ENCODE data around the gene GPN2.
"Not testable (repeated sequence)": the region's sequence is repeated elsewhere in the genome, so short reads cannot be mapped to it uniquely, and the experiment has no call there.

The GPN2 gene

DNA sequence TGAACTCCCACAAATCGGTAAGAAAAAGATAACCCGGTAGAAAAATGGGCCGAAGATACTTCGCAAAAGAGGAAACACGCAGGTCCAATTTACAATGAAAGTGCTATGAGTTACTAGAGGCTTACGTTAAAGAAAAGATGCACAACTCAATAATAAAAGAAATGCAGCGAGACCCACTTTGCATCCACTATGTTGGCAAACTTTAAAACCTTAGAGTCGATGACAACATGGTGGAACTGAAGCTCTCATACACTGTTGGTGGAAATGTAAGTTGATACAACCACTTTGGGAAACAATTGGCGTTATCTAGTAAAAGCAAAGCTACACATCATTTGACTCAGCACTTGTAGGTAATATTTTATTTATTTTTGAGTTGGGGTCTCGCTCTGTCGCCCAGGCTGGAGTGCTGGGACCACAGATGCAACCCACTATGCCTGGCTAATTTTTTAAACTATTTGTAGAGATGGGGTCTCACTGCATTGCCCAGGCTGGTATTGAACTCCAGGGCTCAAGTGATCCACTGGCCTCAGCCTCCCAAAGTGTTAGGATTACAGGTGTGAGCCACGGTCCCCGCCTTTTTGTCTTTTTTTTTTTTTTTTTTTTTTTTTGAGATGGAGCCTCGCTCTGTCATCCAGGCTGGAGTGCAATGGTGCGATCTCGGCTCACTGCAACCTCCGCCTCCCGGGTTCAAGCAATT, 10.9 kb upstream of the GPN2 start:
- DNase-seq (ENCODE audit: low read depth in 2 of 2), result no peak

DNA sequence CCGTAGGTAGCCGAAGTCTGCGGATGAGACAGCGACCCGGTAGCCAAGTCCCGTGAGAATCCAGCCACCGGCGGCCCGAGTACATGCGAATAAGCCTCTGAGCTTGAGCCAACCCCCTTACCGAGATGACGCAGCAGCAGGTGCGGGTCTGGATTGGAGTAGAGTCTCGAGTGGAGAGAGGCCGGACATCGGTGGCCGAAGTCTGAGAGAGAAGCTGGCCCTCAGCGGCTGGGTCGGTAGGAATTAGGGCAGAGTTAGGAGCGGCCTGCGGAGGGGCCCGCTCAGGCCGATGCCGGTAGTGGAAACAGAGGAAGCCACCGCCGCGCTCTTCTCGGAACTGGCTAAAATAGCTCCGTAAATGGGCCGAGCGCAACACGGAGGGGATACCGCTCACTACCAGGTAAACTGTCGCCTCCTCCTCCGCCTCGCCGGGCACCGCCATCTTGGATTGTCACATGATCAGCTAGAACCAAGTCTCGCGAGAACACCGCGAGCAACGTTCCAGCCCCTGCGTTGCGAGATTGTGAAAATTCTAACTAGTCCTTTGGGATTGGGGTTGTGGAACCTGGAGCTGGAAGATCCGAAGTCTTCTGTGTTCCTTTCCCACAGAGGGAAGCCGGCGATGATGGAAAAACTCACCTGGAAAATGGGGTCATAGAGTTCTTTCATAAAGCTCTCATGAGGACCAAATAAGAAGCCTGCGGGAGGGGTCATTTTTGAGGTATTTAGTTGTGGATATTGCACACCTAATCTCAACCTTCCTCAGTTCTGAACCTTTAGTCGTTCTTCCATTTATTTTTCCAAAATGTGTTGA, 10.1 kb upstream of the GPN2 start, which contains the start of gene GPATCH3:
Gene GPATCH3, minus strand, starts transcription at position 467 of the 814 bp plus-strand sequence. Its CDS starts 25 bp downstream, at position 442.
- peak; percentile 78 to 79 for DNase-seq (ENCODE audit: low read depth in 2 of 2)

DNA sequence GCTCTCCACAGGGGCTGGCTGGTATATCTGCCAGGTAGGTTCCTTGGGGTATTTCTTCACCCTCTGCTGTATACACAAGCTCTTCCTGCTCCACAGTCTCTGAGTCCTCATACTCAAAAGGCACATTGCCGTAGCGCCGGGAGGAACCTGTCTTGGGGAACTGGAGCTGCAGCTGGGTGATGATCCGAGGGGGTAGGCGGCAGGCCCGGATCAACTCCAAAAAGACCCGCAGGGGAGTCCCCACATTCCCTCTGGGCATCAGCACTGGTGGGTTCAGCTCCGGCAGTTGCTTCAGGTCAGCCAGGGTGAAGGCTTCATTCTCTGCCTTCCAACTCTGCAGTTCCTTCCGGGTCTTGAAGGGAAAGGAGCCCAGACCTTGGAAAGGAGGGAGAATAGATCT, 7.3 kb upstream of the GPN2 start:
- DNase-seq (ENCODE audit: low read depth in 2 of 2), result no peak

DNA sequence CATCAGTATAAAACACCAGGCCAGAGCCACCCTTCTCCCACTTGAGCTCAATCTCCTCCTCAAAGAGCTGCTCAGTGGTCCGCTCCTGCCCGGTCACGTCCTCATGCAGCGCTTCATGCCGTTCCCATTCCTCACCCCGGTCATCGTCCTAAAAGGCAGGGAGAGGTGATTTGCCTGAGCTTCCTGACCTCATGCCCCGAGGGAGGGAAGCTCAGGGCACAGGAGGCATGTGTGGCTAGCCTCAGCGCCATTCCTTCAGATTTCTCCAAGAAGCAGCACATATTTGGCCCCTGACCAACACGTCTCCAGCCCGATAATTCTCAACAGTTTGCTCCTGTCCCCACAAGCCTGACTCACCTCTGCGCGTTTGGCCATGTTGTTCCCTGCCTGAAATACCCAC, 4.2 kb upstream of the GPN2 start:
- no peak for DNase-seq (ENCODE audit: low read depth in 2 of 2)

DNA sequence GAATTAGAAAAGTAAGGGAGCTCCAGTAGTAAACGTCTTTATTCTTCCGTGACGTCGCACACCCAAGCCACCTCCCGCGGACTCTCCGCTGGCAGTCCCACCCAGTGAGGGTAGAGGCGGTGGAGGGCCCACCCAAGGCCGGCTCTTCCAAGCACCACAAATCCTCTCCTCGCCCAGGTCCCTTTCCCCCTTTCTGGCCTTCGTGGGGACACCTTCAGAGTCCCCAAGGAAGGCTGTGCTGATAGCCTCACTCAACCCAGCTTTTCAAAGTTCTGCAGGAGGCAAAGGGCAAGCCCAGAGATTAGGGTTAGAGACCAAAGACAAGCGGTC, 349 bp upstream of the GPN2 start:
- no peak for DNase-seq (ENCODE audit: low read depth in 2 of 2)

DNA sequence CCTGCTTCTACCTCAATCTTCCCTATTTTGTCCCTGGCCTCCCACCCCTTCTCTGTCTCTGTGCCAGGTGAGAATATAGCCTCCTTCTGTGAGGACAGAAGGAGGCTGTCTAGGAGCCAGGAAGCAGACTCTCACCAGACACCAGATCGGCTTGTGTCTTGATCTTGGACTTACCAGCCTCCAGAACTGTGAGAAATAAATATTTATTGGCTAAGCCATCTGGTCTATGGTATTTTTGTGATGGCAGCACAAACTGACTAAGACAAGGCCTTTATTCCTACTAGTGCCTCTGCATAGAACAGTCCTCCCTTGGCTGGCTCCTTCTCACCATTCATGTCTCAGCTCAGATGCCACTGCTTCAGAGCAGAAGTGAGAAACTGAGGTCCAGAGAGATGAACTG, 1.9 kb downstream of the GPN2 start:
- DNase-seq (ENCODE audit: low read depth in 2 of 2), result no peak

DNA sequence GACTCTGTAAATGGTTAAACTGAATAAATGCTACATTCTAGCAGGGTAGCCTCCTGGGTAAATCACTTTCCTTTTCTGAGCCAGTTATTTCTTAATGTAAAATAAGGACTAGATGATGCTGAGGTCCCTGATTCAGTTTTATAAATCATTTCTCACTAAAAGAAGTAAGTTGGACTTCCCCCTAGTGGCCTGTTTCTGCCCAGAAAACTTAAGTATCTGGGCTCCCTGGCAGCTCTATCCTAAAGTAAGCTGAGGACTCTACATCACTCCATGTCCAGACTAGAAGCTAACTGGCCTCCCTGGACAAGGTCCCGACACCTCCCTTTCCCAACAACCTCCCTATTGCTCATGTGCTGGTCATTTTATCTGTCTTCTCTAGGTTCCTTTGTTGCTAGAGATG, 3.0 kb downstream of the GPN2 start:
- no peak for DNase-seq (ENCODE audit: low read depth in 2 of 2)

DNA sequence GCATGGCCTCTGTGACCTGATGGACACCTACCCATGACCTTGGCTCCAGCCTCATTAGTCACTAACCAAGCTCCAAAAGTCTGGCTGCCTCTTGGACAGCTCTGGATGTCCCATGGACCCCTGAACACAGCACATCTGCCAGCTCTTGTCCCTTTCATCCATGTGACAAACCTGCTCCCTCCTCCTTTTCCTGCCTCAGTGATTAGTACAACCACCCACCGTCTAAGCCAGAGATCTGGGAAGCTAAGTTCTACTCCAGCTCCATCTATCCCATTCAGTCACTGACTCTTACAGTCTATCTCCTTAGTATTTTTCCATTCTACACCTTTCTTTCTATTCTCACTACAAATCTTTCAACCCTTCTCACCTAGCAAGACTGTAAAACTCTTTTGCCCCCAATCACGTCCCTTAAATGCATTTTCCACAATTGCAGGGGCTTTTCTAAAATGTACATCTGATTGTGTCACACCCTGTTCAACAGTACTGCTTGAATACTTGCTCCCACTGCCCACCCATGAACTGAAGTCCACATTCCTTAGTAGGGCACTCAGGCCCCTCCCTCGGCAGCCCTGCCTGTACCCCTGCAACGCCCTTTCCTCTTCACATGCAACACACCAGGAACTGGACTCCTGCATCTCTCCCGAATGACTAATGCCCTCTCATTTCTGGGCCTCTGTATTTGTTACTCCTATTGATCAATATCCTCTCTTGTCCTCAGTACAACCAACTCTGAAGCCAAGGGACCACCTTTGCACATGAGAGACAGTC, 7.2 kb downstream of the GPN2 start:
- no peak for DNase-seq (ENCODE audit: low read depth in 2 of 2)

DNA sequence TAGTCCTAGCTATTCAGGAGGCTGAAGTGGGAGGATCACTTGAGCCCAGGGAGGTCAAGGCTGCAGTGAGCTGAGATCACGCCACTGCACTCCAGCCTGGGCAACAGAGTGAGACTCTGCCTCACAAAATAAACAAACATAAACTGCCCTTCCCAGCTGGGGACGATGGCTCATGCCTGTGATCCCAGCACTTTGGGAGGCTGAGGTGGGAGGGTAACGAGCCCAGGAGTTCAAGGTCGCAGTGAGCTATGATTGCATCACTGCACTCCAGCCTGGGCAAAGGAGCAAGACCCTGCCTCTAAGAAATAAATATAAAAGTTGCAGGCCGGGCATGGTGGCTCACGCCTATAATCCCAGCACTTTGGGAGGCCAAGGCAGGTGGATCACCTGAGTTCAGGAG, 8.5 kb downstream of the GPN2 start:
- DNase-seq (ENCODE audit: low read depth in 2 of 2), result not testable (repeated sequence)

DNA sequence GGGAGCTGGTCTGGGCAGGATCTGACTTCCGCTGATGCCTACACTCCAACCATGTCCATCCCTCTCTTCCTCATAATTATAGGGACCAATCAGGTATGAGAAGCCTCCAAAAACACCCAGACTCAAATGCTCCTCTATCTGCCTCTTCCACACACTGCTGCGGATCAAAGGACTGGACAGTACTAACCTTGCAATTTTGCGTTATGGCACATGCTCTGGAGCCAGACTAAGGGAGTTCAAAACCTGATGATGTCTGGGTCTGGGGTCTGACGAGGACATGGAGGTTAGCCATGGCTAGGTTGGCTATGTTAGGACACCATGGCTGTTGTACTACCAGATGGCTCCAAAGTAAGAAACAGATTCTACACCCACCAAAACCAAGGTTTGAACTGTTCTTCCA, 10.3 kb downstream of the GPN2 start:
- DNase-seq (ENCODE audit: low read depth in 2 of 2), result no peak

DNA sequence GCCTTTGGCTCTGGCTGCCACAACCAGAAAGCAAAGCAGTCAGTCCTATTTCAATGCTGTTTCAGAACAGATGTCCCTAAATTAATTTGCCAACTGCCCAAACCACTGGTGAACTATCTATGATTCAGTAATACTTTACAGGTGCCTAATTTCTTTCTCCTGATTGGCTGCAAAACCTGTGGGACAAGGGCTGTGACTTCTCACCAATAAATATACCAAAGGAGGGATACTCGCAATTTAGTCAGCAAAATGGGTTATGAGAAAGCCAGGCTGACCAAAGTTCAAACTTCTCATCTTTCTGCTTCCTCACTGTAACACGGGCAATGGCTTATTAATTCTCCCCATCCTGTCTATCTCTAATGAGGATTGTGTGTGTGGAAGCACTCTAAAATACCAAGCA, 12.8 kb downstream of the GPN2 start:
- no peak for DNase-seq (ENCODE audit: low read depth in 2 of 2)

DNA sequence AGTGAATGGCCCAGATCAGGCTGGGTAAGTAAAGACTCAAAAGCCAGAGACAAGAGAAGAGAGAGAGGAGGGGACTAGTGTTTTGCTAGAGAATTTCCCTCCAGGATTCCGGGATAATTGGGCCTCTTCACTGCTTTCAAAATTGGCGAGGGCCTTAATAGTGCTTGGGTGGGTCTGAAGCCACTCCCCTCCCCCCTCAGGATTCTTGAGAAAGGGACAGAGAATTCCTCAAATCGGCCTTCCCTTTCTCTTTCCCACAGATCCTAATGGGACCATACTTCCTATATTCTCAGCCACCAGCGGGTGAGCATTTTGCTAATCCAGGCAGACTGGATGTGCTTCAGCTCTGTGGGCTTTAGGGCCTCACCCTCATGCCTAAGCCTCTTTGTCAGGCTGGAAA, 15.2 kb downstream of the GPN2 start:
- DNase-seq (ENCODE audit: low read depth in 2 of 2), result no peak

DNA sequence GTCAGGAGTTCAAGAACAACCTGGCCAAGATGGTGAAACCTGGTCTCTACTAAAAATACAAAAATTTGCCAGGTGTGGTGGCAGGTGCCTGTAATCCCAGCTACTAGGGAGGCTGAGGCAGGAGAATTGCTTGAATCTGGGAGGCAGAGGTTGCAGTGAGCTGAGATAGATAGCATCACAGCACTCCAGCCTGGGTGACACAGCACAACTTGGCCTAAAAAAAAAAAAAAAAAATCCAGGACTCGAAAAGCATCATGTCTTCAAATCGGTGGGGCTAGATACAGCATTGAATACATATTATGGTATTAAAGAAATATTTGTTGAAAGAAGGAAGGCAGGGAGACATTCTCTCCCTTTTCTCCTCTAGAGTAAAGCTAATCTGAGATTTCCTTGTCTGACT, 17.0 kb downstream of the GPN2 start:
- not testable (repeated sequence) for DNase-seq (ENCODE audit: low read depth in 2 of 2)

DNA sequence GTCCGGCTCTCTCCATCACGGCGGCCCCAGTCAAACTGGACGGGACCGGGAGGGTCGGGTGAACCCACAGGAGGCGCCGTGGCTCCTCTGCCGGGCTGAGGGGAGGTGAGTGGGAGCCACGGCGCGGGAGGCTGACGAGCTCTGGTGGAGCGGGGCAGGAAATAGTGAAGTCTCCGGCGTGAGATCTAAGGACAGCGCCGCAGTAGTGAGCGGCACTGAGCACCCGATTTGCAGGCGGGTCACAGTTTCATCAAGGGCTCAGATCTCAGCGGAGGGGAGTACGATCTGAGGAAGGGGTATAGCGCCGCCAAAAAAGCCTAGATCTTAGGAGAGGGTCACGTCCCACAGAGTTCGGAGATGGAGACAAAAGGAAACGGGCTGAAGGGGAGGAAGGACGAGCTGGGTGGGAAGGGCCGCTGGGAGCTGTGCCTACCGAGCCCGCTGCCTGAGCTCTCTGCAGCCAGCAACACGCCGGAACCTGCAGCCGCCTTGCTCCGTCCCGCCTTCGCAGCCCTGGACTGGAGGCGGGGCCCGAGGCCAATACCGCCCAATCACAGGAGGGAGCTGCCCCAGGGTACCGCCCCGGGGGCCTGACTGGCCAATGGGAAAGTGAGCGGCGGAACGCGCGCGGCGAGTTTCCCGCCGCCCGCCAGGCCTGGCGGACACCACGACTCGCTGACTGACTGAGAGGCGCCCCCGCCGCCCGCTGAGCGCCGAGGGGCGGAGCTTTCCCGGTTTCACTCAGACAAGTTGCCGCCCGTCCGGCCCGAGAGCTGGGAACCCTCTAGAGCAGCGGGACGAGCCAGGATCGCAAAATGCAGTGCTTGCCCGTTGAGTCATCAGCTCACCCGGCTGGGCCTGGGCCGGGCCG, 25.2 kb downstream of the GPN2 start:
- peak; percentile 79 to 91 for DNase-seq (ENCODE audit: low read depth in 2 of 2)

DNA sequence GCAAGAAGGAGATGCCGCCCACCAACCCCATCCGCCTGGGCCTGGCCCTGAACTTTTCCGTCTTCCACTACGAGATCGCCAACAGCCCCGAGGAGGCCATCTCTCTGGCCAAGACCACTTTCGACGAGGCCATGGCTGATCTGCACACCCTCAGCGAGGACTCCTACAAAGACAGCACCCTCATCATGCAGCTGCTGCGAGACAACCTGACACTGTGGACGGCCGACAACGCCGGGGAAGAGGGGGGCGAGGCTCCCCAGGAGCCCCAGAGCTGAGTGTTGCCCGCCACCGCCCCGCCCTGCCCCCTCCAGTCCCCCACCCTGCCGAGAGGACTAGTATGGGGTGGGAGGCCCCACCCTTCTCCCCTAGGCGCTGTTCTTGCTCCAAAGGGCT, 26.4 kb downstream of the GPN2 start:
- no peak for DNase-seq (ENCODE audit: low read depth in 2 of 2)

DNA sequence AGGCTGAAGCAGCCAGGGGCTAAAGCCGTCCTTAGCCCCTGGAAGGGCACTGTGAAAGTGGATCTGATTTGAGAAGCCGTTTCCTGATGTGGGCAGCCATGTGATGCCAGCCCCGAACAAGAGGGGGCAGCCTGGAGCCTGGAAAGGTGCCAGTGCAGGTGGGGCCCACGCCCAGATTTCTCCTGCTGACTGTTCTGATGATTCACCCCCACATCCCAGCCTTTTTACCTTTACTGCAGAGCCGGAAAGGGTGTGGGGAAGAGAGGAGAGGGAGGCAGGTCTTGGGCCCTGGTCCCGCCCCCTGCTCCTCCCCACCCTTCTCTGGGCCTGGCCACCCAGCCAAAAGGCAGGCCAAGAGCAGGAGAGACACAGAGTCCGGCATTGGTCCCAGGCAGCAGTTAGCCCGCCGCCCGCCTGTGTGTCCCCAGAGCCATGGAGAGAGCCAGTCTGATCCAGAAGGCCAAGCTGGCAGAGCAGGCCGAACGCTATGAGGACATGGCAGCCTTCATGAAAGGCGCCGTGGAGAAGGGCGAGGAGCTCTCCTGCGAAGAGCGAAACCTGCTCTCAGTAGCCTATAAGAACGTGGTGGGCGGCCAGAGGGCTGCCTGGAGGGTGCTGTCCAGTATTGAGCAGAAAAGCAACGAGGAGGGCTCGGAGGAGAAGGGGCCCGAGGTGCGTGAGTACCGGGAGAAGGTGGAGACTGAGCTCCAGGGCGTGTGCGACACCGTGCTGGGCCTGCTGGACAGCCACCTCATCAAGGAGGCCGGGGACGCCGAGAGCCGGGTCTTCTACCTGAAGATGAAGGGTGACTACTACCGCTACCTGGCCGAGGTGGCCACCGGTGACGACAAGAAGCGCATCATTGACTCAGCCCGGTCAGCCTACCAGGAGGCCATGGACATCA, 27.1 kb downstream of the GPN2 start, which contains the start of gene SFN:
Gene SFN, plus strand, starts transcription at position 369 of the 904 bp plus-strand sequence. Its CDS starts 64 bp downstream, at position 433.
- DNase-seq (ENCODE audit: low read depth in 2 of 2), result no peak

DNA sequence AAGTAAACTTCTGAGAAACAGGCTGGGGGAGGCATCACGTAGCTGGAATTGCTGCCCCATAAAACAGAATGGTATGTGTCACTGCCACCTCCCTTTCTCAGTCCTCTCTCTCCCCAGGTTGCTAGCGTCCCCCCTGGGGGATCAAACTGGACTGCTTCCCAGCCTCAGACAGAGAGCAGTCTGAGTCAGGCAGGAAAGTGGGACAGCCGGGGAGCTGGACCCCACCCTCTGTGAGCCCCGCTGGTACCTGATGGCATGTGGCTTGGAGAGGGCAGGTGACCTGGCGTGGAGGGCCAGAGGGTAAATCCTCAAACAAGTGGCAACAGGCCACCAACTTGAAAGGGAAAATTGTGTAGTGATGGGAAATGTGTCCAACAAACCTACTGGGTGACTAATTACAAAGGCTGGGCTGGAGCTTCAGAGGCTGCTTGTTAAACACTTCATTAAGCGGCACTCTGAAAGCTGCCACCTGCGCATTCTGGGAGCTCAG, 28.1 kb downstream of the GPN2 start:
- no peak for DNase-seq (ENCODE audit: low read depth in 2 of 2)

DNA sequence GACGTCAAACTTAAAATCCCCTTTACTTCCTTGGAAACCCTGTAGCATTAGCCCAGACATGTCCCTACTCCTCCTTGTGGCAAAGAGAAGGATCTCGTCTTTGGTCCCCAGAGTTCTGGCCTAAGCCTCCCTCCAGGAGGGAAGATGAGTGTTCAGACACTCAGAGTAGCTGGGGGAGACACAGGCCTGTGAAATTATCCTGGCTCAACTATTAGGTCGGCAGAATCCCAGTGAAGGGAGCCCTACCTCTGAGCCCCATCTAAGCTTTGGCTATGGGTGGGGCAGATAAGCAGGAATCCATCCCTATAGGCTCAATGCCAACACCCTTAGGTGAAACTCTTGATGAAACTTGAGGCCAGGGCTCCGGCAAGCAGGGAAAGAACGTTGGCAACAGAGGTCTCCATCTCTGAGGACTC, 28.8 kb downstream of the GPN2 start:
- DNase-seq (ENCODE audit: low read depth in 2 of 2), result no peak

DNA sequence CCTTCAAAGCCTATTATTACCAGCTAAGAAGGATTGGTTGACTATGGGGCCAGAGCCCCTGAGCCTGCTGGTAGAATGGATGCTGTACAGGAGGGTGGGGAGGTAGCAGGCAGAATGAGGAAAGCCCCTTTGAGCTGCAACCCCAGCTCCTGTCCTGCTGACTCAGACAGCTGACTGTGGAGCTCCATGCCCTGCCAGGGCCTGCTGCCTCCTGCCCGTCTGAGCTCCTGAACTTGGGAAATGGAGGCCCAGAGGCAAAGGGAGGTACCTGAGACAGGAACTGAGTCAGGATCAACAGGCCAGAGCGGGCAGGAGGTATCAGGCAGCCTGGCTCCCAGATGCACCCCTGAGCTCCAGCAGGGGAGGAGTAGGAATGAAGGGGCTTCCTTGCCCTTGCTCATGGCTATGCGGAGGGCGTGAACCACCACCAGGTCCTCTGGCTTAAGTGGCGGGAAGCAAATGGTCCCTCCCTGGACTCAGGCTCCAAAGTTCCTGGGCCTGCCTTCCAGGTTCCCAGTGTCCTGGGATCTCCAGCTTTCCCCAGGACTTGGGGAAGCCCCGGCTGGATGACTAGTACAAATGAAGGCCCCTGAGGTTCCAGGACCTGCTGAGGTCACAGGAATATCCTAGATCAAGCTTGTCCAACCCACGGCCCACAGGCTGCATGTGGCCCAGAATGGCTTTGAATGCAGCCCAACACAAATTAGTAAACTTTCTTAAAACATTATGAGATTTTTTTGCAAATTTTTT, 31.0 kb downstream of the GPN2 start:
- DNase-seq (ENCODE audit: low read depth in 2 of 2), result no peak

DNA sequence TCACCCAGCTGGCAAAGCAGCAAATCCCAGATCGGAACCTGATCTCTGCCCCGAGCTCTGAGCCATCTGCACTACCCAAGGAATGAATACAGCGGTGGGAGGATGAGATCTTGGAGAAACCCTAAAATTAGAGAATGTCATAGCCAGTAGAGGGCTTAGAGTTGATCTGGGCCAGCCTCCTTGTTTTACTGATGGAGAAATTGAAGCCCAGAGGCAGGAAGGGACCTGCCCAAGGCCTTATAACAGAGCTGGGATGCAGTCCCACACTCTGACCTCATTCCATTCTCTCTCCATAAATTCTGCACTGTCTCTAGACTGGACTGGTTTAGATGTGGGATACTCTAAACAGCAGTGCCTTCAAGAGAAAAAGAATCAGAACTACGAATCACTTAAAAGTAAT, 31.9 kb downstream of the GPN2 start:
- DNase-seq (ENCODE audit: low read depth in 2 of 2), result no peak
